PC-9 (cell line): Measurements from ENCODE around the gene CPD.

Experiments used
- EZH2 ChIP-seq: fragments of 200-600 bp; sonication (generic); IDR thresholded peaks from 2 replicates; pipeline ENCODE4 v1.8.0; 2017; ENCODE audit warnings: antibody characterized with exemption, low read depth
- TF ChIP-seq, protein P1 (sequence below): fragments of 200-600 bp; sonication (generic); conservative IDR thresholded peaks from 2 replicates; pipeline ENCODE4 v1.6.1; 2017; ENCODE audit warnings: mixed run types, antibody characterized with exemption, mild to moderate bottlenecking, moderate library complexity

GRCh38 chr17:30495586-30495985, 116.9 kb downstream of the CPD start:
- TF ChIP-seq, protein P1, sequence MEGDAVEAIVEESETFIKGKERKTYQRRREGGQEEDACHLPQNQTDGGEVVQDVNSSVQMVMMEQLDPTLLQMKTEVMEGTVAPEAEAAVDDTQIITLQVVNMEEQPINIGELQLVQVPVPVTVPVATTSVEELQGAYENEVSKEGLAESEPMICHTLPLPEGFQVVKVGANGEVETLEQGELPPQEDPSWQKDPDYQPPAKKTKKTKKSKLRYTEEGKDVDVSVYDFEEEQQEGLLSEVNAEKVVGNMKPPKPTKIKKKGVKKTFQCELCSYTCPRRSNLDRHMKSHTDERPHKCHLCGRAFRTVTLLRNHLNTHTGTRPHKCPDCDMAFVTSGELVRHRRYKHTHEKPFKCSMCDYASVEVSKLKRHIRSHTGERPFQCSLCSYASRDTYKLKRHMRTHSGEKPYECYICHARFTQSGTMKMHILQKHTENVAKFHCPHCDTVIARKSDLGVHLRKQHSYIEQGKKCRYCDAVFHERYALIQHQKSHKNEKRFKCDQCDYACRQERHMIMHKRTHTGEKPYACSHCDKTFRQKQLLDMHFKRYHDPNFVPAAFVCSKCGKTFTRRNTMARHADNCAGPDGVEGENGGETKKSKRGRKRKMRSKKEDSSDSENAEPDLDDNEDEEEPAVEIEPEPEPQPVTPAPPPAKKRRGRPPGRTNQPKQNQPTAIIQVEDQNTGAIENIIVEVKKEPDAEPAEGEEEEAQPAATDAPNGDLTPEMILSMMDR = no peak
- TF ChIP-seq EZH2 = no peak
